Inflammatory macrophage (primary cell): Measurements from ENCODE around the gene TMEM119.
"Not testable (repeated sequence)": the region's sequence is repeated elsewhere in the genome, so short reads cannot be mapped to it uniquely, and the experiment has no call there.

Source experiments
- DNase-seq, 2 donors: peaks; one replicate each; pipeline ENCODE4 v3.0.0-alpha.2; 2020 to 2022

Gene TMEM119

GRCh38 chr12:108634341-108634751, 36.5 kb upstream of the TMEM119 start:
- DNase-seq: peak; percentile 79 to 81

GRCh38 chr12:108633534-108634248, 35.8 kb upstream of the TMEM119 start, which contains the start of gene SELPLG:
SELPLG (minus strand) TSS chr12:108633894; CDS start chr12:108624307, 9,587 bp downstream.
- DNase-seq: peak; percentile 99 to 100

GRCh38 chr12:108633081-108633533, 35.2 kb upstream of the TMEM119 start:
- peak in 1 of 2 donors; percentile 31 for DNase-seq

GRCh38 chr12:108631261-108631660, 33.4 kb upstream of the TMEM119 start:
- not testable (repeated sequence) for DNase-seq

- peak in 1 of 2 donors; percentile 41 for DNase-seq
Observed at GRCh38 chr12:108630481-108631207, 32.8 kb upstream of the TMEM119 start.

- DNase-seq: peak; percentile 89 to 91
Observed at GRCh38 chr12:108629824-108630476, 32.1 kb upstream of the TMEM119 start.

GRCh38 chr12:108629151-108629550, 31.3 kb upstream of the TMEM119 start:
- no peak for DNase-seq

- DNase-seq: no peak
Observed at GRCh38 chr12:108627134-108627920, 29.4 kb upstream of the TMEM119 start.

GRCh38 chr12:108625228-108625627, 27.3 kb upstream of the TMEM119 start:
- DNase-seq: no peak

GRCh38 chr12:108623577-108623976, 25.7 kb upstream of the TMEM119 start:
- DNase-seq: no peak

GRCh38 chr12:108622921-108623514, 25.1 kb upstream of the TMEM119 start:
- DNase-seq: no peak

- peak; percentile 66 to 72 for DNase-seq
Observed at GRCh38 chr12:108622421-108622820, 24.5 kb upstream of the TMEM119 start.

GRCh38 chr12:108621161-108621560, 23.3 kb upstream of the TMEM119 start:
- no peak for DNase-seq

- peak; percentile 84 to 88 for DNase-seq
Observed at GRCh38 chr12:108620236-108620879, 22.5 kb upstream of the TMEM119 start.

GRCh38 chr12:108619369-108620160, 21.7 kb upstream of the TMEM119 start:
- DNase-seq: no peak

- not testable (repeated sequence) for DNase-seq
Observed at GRCh38 chr12:108618953-108619274, 21.0 kb upstream of the TMEM119 start.

GRCh38 chr12:108618079-108618952, 20.4 kb upstream of the TMEM119 start:
- DNase-seq: peak; percentile 72 to 81

GRCh38 chr12:108616941-108617858, 19.3 kb upstream of the TMEM119 start:
- DNase-seq: peak; percentile 46 to 56

- no peak for DNase-seq
Observed at GRCh38 chr12:108616359-108616758, 18.5 kb upstream of the TMEM119 start.
